ENCODE measurements around the gene PLEKHB2.
"Not testable (repeated sequence)": the region's sequence is repeated elsewhere in the genome, so short reads cannot be mapped to it uniquely, and the experiment has no call there.

PLEKHB2 gene, protein sequence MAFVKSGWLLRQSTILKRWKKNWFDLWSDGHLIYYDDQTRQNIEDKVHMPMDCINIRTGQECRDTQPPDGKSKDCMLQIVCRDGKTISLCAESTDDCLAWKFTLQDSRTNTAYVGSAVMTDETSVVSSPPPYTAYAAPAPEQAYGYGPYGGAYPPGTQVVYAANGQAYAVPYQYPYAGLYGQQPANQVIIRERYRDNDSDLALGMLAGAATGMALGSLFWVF

DNA sequence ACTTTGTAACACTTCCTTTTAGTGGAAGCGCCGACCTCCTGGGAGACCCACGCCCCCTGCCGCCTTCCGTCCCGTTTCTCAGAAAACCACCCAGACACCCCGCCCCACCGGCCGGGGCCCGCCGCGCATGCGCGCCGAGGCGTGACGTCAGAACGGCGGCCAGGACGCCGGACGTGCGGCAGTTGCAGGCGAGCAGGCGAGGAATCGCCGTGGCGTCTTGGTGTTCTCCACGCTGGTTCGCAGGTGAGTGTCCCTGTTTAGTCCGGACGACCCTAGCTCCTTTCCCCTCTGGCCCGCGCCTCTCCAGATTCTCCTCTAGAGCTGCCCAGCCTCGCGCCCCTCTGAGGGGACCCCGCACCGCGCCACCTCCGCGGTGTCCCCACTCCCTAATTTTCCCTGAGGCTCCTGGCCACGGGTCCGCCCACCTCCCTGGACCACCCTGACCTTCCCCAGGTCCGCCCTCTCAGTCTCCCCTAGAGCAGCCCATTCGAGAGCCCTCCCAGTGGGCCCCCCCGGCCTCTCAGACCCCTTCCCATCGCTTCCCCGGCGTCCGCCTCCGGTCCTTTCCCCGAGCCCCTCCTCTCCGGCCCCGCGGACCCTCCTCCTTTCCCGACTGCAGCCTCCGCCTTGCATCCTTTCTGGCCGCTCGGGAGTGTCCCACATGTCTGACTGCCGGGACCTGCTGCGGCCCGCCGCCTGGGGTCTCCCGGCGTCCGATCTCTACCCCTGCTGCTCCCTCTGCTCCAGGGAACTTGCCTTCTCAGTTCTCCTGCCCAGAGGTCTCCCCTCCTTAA, at the start of gene PLEKHB2:
TSS of gene PLEKHB2 (plus strand) at position 181 of the 794 bp plus-strand sequence. CDS start 15,606 bp downstream, outside the sequence.
- DNase-seq (ENCODE audit: low read depth in 2 of 2): peak; percentile 87 to 92

DNA sequence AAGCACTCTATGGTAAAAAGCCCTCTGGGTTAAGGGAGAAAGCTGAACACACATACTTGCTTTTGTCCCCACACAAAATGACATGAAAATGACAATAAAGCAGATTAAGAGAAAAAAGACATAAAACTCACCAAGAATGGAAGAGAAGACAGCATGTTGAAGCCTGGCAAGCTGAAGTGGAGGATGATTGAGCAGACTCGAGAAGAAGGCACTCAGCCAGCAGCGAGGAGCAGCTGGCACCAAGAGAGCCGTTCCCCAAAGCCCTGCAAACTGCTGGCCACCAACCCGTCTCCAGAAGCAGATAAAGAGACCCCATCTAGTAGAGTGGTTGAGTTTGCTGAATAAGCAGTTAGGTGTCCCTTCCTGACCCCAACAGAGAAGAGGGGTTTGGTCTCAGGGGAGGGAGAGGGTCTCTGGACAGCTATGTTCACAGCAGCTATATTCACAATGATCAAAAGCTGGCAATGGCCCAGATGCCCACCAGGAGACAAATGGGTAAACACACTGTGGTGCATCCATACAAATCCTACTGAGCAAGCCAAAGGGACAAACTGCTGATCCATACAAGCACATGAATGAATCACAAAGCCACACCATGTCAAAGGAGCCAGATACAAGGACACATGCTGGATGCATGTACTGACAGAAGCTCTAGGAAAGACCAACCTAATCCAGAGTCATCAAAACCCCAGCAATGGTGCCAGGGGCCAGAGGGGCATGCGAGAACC, 48.8 kb upstream of the PLEKHB2 start:
- DNase-seq (ENCODE audit: low read depth in 2 of 2): no peak

DNA sequence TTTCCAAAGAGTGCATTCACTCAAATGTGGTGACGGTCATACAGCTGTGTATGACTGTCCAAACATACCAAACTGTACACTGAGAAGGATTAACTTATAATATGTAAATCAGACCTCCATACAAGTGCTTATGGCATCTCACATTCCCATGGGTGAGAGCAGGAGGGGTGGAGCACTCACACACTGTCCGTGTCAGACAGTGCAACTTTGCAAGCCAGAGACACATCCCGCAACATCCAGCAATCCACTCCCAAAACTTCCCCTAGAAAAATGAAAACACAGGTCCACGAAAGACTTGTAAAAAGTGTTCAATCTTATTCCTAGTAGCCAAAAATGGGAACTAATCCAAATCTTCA, 48.2 kb upstream of the PLEKHB2 start:
- DNase-seq (ENCODE audit: low read depth in 2 of 2): no peak

DNA sequence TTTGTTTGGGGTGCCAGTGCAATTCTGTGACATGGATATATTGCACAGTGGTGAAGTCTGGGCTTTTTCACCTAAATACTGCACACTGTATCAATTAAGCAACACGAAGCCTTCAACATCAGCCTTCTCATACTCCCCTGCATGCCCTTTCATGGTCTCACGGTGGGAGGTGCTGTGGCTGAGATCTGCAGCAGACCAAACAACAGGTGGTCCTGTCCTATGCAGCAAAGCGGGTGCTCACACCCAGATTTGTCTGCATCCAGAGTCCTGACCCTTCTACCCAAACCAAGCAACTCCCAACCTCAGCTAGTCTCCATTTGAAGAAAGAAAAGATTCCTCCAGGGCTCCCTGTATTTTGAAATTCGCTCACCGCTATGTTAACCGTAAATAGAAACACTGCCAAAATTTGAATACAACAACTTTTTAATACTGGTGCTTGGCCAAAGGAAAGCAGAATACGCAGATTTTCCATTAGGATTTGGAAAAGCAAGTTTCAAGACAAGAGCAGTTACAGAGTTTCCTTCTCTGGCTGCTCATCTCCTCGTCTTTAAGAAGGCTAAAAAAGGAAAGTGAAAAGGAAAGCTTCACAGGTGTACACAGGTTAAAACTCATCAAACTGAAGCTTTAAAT, 46.8 kb upstream of the PLEKHB2 start:
- DNase-seq (ENCODE audit: low read depth in 2 of 2): no peak

DNA sequence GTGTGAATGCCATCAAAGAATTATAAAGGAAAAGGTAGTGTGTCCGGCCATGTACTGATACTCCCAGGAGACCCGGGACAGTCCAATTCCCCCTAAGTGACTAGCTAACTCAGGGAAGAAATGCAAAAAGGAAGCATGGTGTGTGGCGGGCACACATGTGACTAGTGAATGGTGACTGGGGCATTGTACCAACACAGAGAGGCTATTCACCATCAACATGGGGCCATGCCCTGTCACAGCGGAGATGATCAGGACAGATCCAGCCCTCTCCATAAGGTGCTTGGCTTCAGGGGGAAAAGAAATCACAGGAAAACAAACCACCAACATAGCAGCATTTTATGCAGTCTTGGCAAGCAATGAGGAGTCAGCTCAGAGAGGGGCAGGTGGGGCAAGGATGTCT, 46.2 kb upstream of the PLEKHB2 start:
- no peak for DNase-seq (ENCODE audit: low read depth in 2 of 2)

DNA sequence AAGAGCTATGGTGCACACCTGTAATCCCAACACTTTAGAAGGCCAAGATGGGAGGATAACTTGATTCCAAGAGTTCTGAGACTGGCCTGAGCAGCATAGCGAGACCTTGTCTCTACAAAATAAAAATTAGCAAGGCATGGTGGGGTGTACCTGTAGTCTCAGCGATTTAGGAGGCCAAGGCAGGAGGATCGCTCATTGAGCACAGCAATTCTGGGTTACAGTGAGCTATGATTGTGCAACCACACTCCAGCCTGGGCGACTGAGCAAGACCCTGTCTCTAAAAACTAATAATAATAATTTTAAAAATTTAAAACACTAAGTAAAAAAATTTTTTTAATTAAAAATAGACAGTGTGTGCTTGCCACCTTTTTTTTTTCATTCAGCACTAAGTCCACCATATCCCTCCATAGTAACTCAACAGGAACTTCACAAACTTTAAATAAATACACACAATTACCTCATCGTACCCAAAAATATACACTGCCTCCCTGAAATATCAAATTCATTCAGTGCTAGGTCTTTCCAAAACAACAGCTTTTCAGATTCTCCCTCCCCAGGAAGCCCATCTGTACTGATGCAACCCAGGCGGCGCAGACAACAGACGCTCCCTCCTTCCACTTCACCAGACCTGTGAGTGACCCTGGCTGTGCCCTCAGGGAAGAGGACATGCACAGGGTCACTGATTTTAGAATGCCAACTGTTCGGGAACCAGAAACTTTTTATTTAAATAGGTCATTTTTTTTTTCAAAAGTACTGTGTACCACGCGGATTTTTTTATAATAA, 41.4 kb upstream of the PLEKHB2 start:
- DNase-seq (ENCODE audit: low read depth in 2 of 2): no peak

DNA sequence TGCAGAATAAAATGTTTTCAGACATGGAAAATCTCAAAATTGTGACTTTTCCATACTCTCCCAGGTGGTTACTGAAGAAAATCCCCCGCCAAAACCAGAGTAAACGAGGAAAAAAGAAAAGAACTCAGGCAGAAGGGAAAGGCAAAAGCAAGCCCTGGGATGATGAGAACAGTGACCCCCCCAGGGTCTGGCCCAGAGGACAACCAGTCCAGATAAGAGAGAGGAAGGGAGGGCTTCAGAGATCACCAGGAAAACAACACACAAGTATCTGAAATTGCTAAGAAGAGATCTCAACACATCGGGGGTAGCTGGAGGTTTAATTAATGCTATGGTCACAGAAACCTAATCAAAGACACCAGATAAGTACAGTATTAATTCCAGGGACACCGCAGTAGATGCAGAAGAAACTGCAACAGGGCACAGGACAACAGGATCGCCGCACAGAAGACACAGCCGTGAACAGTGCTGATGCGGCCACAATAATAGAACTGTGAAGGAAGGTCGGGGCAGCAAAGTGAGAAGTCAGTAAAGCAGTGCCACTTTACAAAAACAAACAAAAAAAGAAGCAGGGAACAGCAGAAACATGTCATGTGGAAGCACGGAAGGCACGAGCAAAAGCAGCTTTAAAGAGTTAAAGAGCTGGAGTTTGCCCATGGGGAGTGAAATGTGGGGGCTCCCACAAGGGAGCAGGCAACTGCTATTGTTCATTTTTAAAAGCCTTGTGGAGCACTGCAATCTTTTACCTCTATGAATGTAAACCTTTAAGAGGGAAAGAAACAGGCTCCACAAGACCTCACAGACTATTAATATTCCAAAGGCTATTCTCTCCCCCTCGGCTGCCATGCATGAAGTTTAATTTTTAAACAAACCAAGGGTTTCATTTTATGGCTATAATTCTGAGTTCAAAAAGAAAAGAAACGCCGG, 40.3 kb upstream of the PLEKHB2 start:
- DNase-seq (ENCODE audit: low read depth in 2 of 2): no peak

DNA sequence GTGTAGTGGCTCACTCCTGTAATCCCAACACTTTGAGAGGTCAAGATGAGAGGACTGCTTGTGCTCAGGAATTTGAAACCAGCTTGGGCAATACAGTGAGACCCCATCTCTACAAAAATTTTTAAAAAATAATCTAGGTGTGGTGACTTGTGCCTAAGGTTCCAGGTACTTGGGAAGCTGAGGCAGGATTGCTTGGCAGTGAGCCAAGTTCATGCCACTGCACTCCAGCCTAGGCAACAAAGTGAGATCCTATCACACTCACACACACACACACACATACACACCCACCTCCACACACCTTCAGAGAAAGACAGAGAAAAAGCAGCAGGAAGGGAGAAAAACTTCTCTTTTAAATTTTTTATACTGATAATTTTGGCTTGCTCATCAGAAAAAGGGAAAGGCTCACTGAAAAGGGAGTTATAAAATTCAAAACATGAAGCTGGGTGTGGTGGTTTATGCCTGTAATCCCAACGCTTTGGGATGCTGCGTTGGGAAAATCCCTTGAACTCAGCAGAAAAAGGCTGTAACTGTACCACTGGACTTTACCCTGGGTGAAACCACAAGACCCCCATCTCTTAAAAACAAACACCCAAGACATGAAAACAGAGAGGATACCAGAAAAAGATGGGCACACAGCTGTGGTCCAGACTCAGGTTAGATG, 37.5 kb upstream of the PLEKHB2 start:
- no peak for DNase-seq (ENCODE audit: low read depth in 2 of 2)

DNA sequence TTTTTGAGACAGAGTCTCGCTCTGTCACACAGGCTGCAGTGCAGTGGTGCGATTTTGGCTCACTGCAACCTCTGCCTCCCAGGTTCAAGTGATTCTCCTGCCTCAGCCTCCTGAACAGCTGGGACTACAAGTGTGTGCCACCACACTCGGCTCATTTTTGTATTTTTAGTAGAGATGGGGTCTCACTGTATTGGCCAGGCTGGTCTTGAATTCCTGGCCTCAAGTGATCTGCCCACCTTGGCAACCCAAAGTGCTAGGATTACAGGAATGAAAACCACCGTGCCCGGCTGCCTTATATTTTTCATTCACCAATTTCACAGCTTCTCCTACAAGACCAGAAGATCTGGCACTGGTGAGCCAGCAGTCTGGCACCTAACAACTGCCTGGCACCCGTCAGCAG, 37.0 kb upstream of the PLEKHB2 start:
- not testable (repeated sequence) for DNase-seq (ENCODE audit: low read depth in 2 of 2)

DNA sequence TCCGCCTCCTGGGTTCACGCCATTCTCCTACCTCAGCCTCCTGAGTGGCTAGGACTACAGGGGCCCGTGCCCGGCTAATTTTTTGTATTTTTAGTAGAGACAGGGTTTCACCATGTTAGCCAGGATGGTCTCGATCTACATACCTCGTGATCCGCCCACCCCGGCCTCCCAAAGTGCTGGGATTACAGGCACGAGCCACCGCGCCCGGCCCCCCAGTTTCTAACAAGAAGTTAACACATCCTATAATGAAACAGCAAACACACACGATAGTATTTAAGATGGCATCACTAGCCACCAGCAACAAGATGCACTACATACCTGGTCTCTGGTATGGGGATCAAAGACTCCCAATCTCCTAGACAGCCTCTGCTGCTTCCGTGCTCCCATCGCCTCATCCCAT, 29.6 kb upstream of the PLEKHB2 start:
- DNase-seq (ENCODE audit: low read depth in 2 of 2): not testable (repeated sequence)

DNA sequence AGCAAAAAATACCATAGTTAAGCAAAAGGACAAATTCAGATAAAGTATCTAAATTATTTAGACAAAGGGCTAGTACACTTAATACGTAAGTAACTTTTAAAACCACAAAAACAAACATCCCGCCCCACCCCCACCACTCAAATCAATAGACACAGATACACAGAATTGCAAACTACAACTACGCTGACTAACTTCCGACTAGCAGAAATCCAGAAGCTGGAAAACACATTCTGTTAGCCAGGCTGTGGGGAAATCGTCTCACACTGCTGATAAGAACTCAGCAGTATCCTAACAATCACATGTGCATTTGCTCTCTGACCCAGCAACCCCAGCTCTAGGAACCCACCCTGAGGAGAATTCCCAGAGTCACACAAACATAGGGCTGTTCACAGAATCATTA, 28.4 kb upstream of the PLEKHB2 start:
- DNase-seq (ENCODE audit: low read depth in 2 of 2): no peak

DNA sequence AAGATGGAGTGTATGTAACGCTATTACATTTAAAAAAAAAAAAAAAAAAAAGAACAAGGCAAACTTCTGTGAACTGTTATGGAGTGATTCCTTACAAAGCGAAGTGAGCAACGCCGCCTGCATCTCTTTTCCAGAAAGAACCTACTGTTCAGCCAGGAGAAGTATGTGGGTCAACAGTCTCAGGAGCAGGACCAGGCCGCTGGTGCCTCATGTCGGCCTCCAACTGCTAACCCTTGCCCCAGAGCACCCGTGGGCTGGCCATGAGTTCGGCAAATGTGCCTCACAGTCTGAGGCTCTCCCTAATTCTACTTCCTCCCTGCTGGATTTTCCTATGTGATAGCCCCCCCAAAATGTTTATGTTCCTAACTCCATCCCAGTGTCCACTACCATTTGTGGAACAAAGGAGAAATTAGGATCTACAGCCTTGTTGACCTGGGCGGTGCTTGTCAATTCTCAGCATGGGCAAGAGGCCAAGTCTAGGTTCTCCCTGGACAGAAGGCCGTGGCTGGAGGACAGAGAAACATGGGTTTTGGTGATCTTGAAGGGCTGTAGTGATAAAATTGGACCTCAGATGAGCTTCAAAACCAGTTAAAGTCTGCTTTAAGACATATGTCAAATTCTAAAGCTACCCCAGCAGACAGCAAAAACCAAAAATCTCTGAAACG, 27.8 kb upstream of the PLEKHB2 start:
- no peak for DNase-seq (ENCODE audit: low read depth in 2 of 2)

DNA sequence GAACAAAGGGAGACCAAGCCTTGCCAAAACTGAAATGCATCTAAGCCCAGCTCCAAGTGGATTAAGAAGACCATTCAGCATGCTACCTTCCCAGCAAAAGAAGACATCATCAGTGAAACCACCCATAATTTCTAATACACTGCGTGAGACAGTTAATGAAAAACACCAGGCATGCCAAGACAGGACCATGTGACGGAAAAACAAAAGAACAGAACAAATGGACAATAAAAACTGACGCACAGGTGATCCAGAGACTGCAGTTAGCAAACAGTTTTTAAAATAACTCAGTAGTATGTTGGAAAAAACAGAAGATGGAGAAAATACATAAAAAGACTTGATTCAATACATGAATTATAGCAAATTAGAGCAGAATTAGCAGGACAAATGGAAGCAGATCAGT, 27.2 kb upstream of the PLEKHB2 start:
- DNase-seq (ENCODE audit: low read depth in 2 of 2): no peak

DNA sequence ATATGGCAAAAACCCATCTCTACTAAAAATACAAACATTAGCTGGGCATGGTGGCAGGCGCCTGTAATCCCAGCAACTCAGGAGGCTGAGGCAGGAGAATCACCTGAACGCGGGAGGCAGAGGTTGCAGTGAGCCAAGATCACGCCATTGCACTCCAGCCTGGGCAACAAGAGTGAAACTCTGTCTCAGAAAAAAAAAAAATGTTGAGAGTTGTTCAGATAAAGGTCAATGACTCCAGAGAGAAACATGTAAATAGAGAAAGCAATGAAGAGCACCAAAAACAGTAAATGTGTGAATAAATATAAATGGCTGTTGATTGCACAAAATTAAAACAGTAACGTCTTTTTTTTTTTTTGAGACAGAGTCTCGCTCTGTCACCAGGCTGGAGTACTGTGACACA, 25.2 kb upstream of the PLEKHB2 start:
- not testable (repeated sequence) for DNase-seq (ENCODE audit: low read depth in 2 of 2)

DNA sequence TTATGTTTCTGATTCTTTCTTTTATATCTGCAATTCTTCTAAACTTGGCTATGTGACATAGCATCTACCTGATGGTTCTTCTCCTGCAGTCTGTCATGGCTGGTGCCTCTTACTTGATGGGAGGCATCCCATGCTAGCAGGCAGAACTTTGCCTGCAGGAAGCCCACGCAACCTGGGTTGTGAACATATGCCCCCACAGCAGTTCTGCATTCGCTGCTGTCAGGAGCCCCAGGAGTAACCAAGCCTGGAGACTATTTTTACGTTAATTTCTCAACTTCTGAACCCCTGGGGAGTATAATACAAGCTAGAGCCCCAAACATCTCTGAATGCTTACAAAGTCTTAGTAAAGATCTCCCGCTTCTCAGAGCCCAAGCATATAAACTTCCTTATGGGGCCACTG, 23.9 kb upstream of the PLEKHB2 start:
- DNase-seq (ENCODE audit: low read depth in 2 of 2): no peak

DNA sequence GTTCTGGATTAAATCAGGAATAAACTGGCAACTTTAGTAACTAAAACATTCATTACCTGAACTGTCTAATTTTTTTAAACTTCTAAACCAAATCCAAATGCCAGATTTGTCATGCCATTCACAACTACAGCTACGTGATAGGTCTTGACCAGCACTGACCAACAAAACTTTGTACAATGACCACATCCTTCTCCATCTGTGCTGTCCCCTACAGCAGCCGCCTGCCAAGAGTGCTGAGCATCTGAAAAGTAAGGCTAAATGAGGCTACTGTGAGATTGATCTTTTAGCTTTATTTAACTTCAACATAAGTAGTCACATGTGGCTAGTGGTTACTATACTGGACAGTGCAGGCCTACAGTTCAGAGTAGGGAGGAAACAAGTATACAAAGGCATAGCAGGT, 19.5 kb upstream of the PLEKHB2 start:
- DNase-seq (ENCODE audit: low read depth in 2 of 2): no peak

DNA sequence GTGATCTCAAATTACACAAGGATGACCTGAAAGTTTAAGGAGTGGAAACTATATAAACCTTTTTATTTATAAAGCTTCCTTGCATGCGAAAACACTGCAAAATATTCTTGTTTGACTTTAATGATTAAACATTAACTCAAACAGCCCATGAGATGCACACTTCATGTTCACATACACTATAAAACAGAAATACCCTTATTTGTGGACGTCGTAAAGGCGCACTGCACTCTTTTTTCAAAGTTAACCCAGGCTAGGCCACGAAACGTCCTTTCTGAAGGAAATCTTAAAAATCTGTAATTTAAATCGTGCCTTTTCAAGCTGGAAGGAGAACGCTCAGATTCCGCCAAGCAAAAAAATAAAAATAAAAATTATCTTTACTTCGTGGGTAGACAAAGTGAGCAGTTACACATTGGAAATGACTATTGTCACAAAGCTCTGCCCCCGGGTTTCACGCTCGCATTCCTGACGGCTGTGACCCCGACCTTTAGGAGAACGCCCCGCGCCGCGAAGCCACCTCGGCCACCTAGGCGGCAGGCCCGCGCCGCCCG, 12.6 kb upstream of the PLEKHB2 start:
- peak in 1 of 2 donors; percentile 30 for DNase-seq (ENCODE audit: low read depth in 2 of 2)

DNA sequence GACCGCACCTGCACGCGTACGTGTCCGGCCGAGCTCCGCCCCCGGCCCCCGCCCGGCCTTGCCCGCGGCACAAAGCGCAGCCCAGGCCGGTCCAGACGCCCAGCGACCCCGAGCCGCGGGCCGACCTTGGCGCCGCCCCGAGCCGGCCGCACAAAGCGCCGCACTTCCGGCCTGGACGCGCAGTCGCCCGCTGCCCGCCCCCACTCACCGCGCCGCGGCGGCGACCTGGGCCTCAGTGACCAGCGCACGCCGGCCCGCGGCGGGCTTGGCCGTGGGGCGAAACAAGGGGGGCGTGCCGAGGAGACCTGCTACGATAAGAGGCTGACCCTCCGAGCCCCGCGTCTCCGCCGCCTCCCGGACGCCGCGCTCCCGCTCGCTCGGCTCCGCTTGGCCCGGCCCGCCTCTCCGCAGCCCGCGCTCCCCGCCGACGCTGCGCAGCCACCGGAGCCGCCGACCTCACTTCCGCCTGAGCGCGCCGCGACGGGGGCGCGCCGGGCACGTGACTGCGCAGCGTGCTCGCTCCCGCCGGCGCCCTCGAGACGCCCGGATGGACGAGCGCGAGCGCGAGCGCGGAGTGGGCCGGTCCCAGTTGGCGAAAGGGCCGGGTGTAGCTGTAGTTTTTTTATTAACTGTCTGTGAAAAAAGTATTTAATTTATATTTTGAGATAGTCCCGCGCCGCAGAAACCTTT, 12.0 kb upstream of the PLEKHB2 start, which contains the start of gene FAM168B:
TSS of gene FAM168B (minus strand) at position 455 of the 690 bp plus-strand sequence. CDS start 10,814 bp downstream, outside the sequence.
- DNase-seq (ENCODE audit: low read depth in 2 of 2): peak; percentile 79 to 82
